ENCODE data around the gene C11orf16. TPM values are rescaled to one million over a fixed set of nuclear protein-coding genes. Genes with fewer than 3 reads are reported as not detected.

Gene C11orf16
- total and polyA plus RNA-seq, 2 of the 4 experiments (the other 2 are of a cell fraction): not detected

DNA sequence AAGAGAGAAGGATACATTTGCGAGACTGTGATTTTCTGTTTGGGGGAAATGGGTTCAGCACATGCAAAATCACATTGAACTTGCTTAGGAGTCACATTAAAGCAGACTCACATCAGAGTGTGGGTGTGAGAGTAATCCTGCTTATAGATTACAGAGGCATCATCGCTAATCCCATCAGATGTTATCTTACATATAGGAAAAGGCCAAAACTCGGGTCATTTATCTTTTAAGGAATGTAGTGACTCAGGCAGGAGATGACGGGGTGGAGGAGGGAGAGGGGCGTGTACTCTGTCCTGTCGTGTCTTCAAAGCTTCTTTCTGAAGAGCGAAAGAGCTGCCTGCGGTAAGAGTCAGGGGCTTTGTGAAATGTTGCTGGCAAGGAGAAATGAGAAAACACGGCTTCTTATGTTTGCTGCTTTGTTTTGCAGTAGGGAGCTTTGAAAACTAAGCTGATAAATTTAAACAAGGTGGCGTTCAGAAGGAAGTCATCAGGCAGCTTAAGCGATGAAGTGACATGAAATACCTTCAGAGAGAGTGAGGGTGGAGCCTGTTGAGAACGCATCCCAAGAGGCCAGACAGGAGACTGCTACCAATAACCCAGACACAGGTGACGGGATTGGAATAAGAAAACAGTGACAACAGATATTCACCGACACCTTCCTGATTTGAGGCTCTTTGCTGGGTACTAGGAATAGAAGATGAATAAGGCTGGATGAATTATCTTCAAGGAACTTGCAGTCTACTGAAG is 2.2 kb upstream of the C11orf16 start:
- H3K23ac ChIP-seq (ENCODE audit: low read depth, low read length): peak overlapping the region; percentile 44; the same call in 1 of the 2 replicates
- in situ Hi-C loops (cut with MboI; ENCODE audit: low sequenced_read_pairs) (no loop called here), intact Hi-C loops (cut with micrococcal nuclease) (loop anchor here (2.0 kb wide), 1 partner anchor 18 kb away; no protein-coding TSS in a partner anchor), dilution Hi-C loops (cut with HindIII; ENCODE audit: low sequenced_read_pairs, unreplicated experiment) (no loop called here)
- peak overlapping the region; percentile 35 for H2BK5ac ChIP-seq (ENCODE audit: low read depth, low read length, poor library complexity, severe bottlenecking)
- no peak for TF ChIP-seq CHD1 (IDR thresholded peaks at IDR 0.05; ENCODE audit: low read depth, low read length)
- TF ChIP-seq BHLHE40 (IDR thresholded peaks at IDR 0.05; ENCODE audit: low read depth, low read length): 0 out of 2 replicates have a peak, but pooled peaks have one; percentile 9
- peak; percentile 4; the same call in 1 of the 2 replicates for TF ChIP-seq CEBPB (IDR thresholded peaks at IDR 0.05; ENCODE audit: low read depth, low read length)
- peak; percentile 13 for TF ChIP-seq RCOR1 (IDR thresholded peaks at IDR 0.05; ENCODE audit: insufficient replicate concordance, low read length)
- peak; percentile 71 for TF ChIP-seq FOS (IDR thresholded peaks at IDR 0.05; ENCODE audit: low read depth, low read length)
- 0 out of 2 replicates have a peak, but pooled peaks have one; percentile 1 for TF ChIP-seq NFE2L2 (IDR thresholded peaks at IDR 0.05; ENCODE audit: low read depth, low read length)
- ATAC-seq (ENCODE audit: low read depth) (peak; percentile 92), DNase-seq (peak; percentile 90)
- H2BK20ac ChIP-seq (ENCODE audit: low read depth, low read length): peak overlapping the region; percentile 64
- H2AK9ac ChIP-seq (replicated peaks; ENCODE audit: low read depth, low read length, poor library complexity): peak overlapping the region; percentile 1
- H3K14ac ChIP-seq (replicated peaks; ENCODE audit: low read depth, low read length): peak overlapping the region; percentile 76
- H4K20me1 ChIP-seq (ENCODE audit: insufficient read depth, low read length): no peaks in the 10 kb centered on the region
- H2AFZ ChIP-seq (replicated peaks; ENCODE audit: low read length, poor library complexity): peak overlapping the region; percentile 77
- H3K27ac ChIP-seq (ENCODE audit: insufficient read depth, low read length): peak overlapping the region; percentile 33
- peak overlapping the region; percentile 79 for H3K4me2 ChIP-seq (ENCODE audit: low read depth, low read length)
- ChIA-PET POLR2A (ENCODE audit: unreplicated experiment) (interaction anchor here (0.8 kb wide), 1 partner anchor 9 kb away, joined by 3 read pairs; no protein-coding TSS in a partner anchor), CTCF (interaction anchor here (1.5 kb wide), 1 partner anchor 14 kb away, joined by 3 read pairs; no protein-coding TSS in a partner anchor)
- H3K9me3 ChIP-seq (ENCODE audit: control insufficient read depth, insufficient read depth, low read length): no peaks in the 10 kb centered on the region
- H2BK120ac ChIP-seq (ENCODE audit: low read depth, low read length): peak overlapping the region; percentile 67
- H3K4me1 ChIP-seq (ENCODE audit: control insufficient read depth, insufficient read depth, low read length): peaks cover 5% of the 10 kb centered on the region
- H3K56ac ChIP-seq (ENCODE audit: extremely low read depth, insufficient read depth, low read length): peak overlapping the region; percentile 40; the same call in 1 of the 2 replicates
- peak overlapping the region; percentile 11; the same call in 1 of the 2 replicates for H3K4me3 ChIP-seq (ENCODE audit: insufficient read depth, low read depth, low read length)
- no peaks in the 10 kb centered on the region for H3K79me1 ChIP-seq (ENCODE audit: low read depth in 1 of 2, low read length in 2 of 2)
- peak overlapping the region; percentile 16; the same call in 1 of the 2 replicates for H2AK5ac ChIP-seq (ENCODE audit: low read depth, low read length)
- H3K18ac ChIP-seq (ENCODE audit: low read depth, low read length): peak overlapping the region; percentile 74
- H4K5ac ChIP-seq (ENCODE audit: low read depth, low read length): peak overlapping the region; percentile 90
- H3K27me3 ChIP-seq (ENCODE audit: control insufficient read depth, insufficient read depth, low read length): no peaks in the 10 kb centered on the region
- H3K36me3 ChIP-seq (ENCODE audit: control insufficient read depth, insufficient read depth, low read length): no peaks in the 10 kb centered on the region
- 25% methylated on average over 8 of the region's 14 CpGs; no CpG with 5 or more reads in 1 of the 2 experiments for WGBS, 2 experiments (ENCODE audit: extremely low coverage in 2 of 2, insufficient read length in 1 of 2)
- BruUV-seq (replicated peaks): no TSS peak
- peak overlapping the region; percentile 45 for H4K91ac ChIP-seq (ENCODE audit: insufficient read depth, low read depth, low read length)
- H2BK15ac ChIP-seq (ENCODE audit: low read depth, low read length): peak overlapping the region; percentile 35; the same call in 1 of the 3 replicates
- peaks cover 12% of the 10 kb centered on the region; the same call in 1 of the 2 replicates for H3K9me1 ChIP-seq (ENCODE audit: insufficient read depth, low read length)
- peak overlapping the region; percentile 11; the same call in 1 of the 2 replicates for H3K9ac ChIP-seq (ENCODE audit: low read depth, low read length)
- peak overlapping the region; percentile 84 for H3K4ac ChIP-seq (ENCODE audit: low read depth, low read length)
- H4K8ac ChIP-seq (ENCODE audit: low read depth in 2 of 2, low read length in 2 of 2): peak overlapping the region in 1 of 2 experiments; percentile 67; a peak in 2 of 4 replicates

Measured in IMR-90 (cell line).